ENCODE results near the gene CERT1.

DNA sequence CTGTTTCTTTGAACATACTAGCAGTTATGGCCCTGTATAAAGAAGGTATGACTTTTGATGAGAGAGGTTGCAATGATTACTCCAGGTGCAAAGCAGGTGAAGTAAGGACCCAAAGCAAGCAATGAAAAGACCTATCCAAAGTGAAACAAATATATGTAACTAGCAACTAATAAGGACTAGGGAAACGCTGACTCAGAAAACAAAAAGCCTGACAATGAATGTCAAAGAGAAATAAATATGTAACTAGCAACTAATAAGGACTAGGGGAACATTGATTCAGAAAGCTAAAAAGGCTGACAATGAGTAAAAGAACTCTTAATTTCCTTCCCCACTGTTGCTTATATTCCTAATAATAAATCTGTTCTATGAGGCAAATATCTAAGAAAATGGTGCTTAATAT lies 131.3 kb downstream of the CERT1 start:
- TF ChIP-seq CTCF (conservative IDR thresholded peaks at IDR 0.05; ENCODE audit: low read length) = no peak
- no peak for TF ChIP-seq EZH2phosphoT487 (IDR thresholded peaks at IDR 0.05; ENCODE audit: borderline replicate concordance, low read depth, low read length)

Data from OCI-LY7 (cell line).